VCaP (cell line): ENCODE data around the gene IRF7.

ENCODE experiments used
- H3K27ac ChIP-seq: fragments of 450-650 bp; 2 replicates; pipeline ENCODE4 v1.5.1; 2017
- TF ChIP-seq, protein P1 (sequence below): fragments of 450-650 bp; conservative IDR thresholded peaks from 2 replicates; pipeline ENCODE4 v1.5.1; 2017; ENCODE audit warnings: mild to moderate bottlenecking, moderate library complexity

The IRF7 gene

DNA sequence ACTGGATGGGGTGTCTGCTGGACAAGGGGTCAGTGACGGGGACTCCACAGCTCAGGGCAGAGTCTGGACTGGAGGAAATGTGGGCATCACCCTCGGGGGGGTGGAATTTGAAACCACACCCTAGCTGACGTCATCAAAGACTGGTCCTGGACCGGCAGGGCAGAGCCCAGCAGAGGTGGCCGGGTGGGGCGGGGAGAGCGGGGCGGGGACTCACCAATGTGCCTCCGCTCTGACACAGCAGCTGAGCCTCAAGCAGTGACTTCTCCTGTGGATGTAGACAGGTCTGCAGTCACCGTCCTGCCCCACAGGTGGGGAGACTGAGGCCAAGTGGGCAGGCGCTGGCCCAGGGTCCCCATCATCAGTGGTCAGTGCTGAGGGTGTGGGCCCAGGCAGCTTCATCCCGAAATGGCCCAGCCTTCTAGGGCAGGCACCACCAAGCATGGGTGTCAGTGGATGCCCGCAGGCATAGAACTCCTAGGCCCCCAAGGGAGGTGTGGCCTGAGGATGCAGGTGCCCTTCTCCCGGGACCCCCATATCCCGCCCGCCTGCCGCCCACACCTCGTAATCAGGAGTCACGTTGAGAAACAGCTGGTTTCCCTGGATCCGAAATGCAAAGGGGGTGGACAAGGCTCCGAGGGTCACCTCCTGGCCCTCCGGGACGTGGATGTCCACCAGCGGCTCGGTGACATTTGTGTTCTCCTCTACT is 8.4 kb upstream of the IRF7 start:
- TF ChIP-seq, protein P1, sequence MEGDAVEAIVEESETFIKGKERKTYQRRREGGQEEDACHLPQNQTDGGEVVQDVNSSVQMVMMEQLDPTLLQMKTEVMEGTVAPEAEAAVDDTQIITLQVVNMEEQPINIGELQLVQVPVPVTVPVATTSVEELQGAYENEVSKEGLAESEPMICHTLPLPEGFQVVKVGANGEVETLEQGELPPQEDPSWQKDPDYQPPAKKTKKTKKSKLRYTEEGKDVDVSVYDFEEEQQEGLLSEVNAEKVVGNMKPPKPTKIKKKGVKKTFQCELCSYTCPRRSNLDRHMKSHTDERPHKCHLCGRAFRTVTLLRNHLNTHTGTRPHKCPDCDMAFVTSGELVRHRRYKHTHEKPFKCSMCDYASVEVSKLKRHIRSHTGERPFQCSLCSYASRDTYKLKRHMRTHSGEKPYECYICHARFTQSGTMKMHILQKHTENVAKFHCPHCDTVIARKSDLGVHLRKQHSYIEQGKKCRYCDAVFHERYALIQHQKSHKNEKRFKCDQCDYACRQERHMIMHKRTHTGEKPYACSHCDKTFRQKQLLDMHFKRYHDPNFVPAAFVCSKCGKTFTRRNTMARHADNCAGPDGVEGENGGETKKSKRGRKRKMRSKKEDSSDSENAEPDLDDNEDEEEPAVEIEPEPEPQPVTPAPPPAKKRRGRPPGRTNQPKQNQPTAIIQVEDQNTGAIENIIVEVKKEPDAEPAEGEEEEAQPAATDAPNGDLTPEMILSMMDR: no peak
- no peak overlapping the region for H3K27ac ChIP-seq

DNA sequence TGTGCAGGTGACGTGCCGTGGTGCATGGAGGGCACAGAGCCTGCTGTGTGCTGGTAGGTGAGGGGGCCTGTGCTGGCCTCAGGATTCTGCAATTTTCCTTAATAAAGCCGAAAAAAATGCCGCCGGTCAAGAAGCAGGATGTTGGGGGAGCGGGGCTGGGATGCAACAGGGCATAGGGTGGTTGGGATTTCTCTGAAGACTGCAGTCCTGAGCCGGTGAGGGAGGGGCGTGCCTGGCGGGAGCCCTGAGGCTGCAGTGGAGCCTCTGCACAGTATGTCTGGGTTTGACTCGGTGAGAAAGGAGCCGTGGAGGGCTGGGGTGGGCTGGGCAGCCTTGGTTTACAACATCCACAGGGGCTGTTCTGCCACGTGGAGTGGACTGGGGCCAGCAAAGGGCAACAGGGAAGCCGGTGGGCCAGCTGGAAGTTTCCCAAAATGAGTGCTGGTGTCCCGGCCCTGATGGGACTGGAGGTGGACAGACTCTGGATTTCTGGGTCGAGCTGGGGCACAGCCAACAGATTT is 7.7 kb upstream of the IRF7 start:
- H3K27ac ChIP-seq: no peak overlapping the region
- TF ChIP-seq, protein P1: no peak

DNA sequence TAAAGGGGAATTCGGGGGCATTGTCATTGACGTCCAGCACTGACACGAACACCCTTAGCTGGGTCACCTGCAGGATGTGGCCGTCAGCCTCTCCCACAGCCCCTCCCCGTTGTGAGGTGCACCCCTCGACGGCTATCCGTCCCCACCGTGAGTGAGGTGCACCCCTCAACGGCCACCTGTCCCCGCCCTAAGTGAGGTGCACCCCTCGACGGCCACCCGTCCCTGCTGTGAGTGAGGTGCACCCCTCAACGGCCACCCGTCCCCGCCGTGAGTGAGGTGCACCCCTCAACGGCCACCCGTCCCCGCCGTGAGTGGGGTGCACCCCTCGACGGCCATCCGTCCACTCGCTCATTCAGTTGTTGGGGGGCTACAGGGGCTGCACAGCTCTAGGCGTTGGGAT is 6.1 kb upstream of the IRF7 start:
- H3K27ac ChIP-seq: no peak overlapping the region
- TF ChIP-seq, protein P1: no peak

DNA sequence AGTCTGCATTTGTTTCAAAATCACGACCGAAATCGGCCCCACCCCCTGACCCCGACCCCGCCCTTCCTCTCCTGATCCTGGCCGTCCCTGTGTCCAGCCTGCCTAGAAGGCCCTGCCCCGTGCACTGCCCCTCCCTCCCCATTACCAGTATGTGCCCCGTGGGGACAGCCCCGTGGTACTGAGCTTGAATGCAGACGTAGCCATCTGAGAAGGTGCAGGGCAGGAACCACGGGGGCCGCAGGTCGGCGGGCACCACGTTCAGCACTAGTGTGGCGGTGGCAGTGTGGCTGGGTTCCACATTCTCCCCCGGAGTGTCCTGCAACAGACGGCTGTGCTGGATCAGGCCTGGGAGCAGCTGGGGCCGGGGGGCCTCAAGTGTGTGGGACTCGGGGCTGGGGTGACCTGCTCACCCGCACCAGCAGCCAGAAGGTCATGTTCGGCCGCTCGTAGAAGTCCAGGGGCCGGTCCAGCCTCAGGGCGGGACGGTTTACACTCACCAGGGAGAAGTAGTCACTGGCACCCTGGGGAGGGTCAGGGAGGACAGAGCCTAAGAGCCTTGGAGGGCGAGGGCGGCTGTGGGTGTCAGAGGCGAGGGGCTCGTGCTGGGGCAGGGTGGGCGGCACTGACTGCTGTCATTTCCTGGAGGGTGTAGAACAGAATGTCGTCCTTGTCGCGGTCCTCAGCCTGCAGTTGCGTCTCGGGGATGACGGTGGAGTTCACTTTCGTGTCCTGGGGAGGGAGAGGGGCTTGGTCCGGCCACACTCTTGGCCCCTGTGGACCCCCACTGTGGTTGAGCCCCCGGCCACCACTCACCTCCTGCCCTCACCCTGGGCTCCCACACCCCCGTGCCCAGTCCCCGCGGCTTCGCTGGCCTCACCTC is 5.4 kb upstream of the IRF7 start:
- H3K27ac ChIP-seq: no peak overlapping the region
- TF ChIP-seq, protein P1: no peak

DNA sequence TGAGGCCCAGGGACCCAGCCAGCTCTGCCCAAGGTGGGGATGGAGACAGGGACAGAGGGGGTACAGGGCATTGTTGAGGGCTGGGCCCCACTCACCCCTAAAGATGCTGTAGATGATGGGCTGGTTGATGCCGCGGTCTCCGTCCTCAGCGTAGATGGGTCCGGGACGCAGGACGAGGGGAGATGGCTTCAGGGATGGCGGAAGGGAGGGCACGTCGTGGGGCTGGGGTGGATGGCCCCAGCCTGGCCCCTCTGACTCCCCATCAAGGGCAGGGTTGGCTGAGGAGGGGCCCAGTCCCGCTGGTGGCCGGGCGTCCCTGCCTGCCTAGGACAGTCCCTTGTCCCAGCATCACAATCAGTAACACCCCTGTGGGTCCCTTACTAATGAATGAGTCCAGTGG is 4.5 kb upstream of the IRF7 start:
- no peak overlapping the region for H3K27ac ChIP-seq
- TF ChIP-seq, protein P1: no peak

DNA sequence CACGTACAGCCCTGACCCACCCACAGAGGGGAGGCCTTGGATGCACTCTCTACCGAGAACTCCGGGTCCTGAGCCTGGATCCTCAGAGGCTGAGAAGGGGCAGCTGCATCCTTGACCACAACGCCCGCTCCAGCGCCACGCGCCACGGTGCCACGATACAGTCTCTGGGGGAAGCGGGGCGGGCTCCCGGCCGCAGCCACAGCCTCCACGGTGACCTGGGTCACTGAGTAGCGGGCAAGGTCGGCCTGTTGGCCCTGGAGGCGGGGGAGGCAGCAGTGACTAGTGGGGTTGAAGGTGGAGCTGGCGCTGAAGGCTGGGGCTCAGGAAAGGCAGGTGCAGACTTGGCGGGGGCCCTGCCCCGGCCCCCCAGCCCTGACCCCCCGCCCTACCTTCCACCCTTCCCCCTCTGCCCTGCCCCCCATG is 3.9 kb upstream of the IRF7 start:
- H3K27ac ChIP-seq: no peak overlapping the region
- TF ChIP-seq, protein P1: no peak

DNA sequence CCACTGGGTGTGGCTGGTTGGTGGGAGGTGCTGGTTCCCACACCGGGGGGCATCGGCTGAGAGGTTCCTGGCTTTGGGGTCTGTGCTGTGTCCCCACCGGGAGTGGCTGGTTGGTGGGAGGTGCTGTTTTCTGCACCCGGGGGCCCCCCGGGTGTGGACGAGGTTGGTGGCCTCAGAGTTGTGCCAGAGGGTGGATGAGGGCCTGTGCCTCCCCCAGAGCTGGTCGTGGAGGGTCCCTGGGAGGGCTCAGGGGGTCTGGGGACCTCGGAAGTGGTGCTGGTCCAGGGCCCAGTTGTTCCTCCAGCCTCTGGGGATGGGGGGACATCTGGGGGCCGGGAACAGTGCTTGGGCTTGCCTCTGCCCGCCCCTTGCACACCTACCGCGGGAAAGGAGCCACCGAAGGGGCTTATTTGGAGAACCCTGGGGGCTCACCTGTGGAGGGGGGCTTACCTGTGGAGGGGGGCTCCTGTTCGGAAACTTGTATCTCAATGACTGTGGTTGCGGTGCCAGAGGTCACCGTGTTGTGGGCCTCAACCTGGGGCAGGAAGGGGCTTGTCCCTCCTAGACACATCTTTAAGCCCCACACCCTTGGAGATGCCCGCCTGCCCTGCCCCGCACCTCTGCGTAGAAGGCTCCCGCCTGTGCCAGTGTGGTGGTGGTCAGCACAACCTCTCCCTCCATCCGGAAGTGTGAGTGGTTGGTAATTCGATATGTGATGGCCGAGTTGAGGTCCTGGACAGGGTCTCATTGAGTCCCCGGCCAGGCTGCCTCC is 3.3 kb upstream of the IRF7 start:
- no peak overlapping the region for H3K27ac ChIP-seq
- TF ChIP-seq, protein P1: no peak
